Hepatic stellate cell (primary cell): Measurements from ENCODE around the gene IFI44L.
A peak's percentile ranks its signal among the peaks of the same experiment; 100 is the strongest.

Experiments
- DNase-seq: peaks from one replicate; pipeline ENCODE4 v3.0.0; 2011; ENCODE audit warnings: low spot score

The IFI44L gene

GRCh38 chr1:78619803-78620579, at the start of gene IFI44L:
TSS of gene IFI44L (plus strand) at chr1:78620448. CDS start at chr1:78627916, 7,468 bp downstream.
- no peak for DNase-seq

- no peak for DNase-seq
These were observed 49.7 kb upstream of the IFI44L start for GRCh38 chr1:78570539-78570938.

GRCh38 chr1:78577257-78578100, 42.8 kb upstream of the IFI44L start:
- DNase-seq, result no peak

GRCh38 chr1:78586572-78586971, 33.7 kb upstream of the IFI44L start:
- no peak for DNase-seq

GRCh38 chr1:78587211-78587610, 33.0 kb upstream of the IFI44L start:
- no peak for DNase-seq

GRCh38 chr1:78591971-78592370, 28.3 kb upstream of the IFI44L start:
- no peak for DNase-seq

GRCh38 chr1:78599294-78599693, 21.0 kb upstream of the IFI44L start:
- DNase-seq, result no peak

- DNase-seq, result no peak
These were observed 19.2 kb upstream of the IFI44L start for GRCh38 chr1:78601068-78601467.

- DNase-seq, result no peak
These were observed 17.0 kb upstream of the IFI44L start for GRCh38 chr1:78603206-78603605.

GRCh38 chr1:78604643-78605042, 15.6 kb upstream of the IFI44L start:
- no peak for DNase-seq

- no peak for DNase-seq
These were observed 14.0 kb upstream of the IFI44L start for GRCh38 chr1:78606274-78606673.

GRCh38 chr1:78607334-78607927, 12.8 kb upstream of the IFI44L start:
- DNase-seq, result no peak

GRCh38 chr1:78607944-78608343, 12.3 kb upstream of the IFI44L start:
- DNase-seq, result no peak

- peak; percentile 28 for DNase-seq
These were observed 2.6 kb upstream of the IFI44L start for GRCh38 chr1:78617615-78618026.

- no peak for DNase-seq
These were observed 1.2 kb upstream of the IFI44L start for GRCh38 chr1:78619032-78619431.

GRCh38 chr1:78619446-78619802, 824 bp upstream of the IFI44L start:
- DNase-seq, result no peak

- DNase-seq, result no peak
These were observed 418 bp downstream of the IFI44L start for GRCh38 chr1:78620666-78621065.

- no peak for DNase-seq
These were observed 2.3 kb downstream of the IFI44L start for GRCh38 chr1:78622548-78622947.

GRCh38 chr1:78624035-78624434, 3.8 kb downstream of the IFI44L start:
- DNase-seq, result no peak

- DNase-seq, result no peak
These were observed 7.1 kb downstream of the IFI44L start for GRCh38 chr1:78627321-78627720.

GRCh38 chr1:78630600-78630999, 10.4 kb downstream of the IFI44L start:
- no peak for DNase-seq

- DNase-seq, result no peak
These were observed 13.0 kb downstream of the IFI44L start for GRCh38 chr1:78633209-78633608.

GRCh38 chr1:78640462-78640861, 20.2 kb downstream of the IFI44L start:
- no peak for DNase-seq
